Panc1 (cell line): ENCODE measurements around the gene AFF3. TPM values are rescaled to one million over a fixed set of nuclear protein-coding genes. Genes with fewer than 3 reads are reported as not detected.

ENCODE experiments used
- ATAC-seq: fragments of 200-7000 bp; cut with Tn5 transposase; 2 replicates; pipeline ENCODE4 v1.9.1; 2020; ENCODE audit warnings: mild to moderate bottlenecking, moderate library complexity
- BruUV-seq: library from RNA; stranded (reverse); fragments of 400-500 nt; replicated peaks from 2 replicates; lab custom pipeline; 2021; lab: Mats Ljungman, UMichigan
- CTCF ChIA-PET: fragments of 300-600 bp; sonication (Branson Sonifier 250); formaldehyde crosslinking; loops from one replicate; lab custom pipeline; 2022; ENCODE audit warnings: antibody characterized with exemption; lab: Charles Lee
- POLR2A ChIA-PET: fragments of 300-600 bp; sonication (Branson Sonifier 250); formaldehyde crosslinking; loops from one replicate; lab custom pipeline; 2022; ENCODE audit warnings: antibody characterized with exemption; lab: Charles Lee
- DNase-seq: peaks from one replicate; pipeline ENCODE4 v3.0.0-alpha.2; 2010; ENCODE audit warnings: low read depth, low spot score
- H3K27ac ChIP-seq: 2 replicates; pipeline ENCODE4 v1.5.1; 2011; ENCODE audit warnings: mild to moderate bottlenecking, low read length, inconsistent platforms
- H3K27me3 ChIP-seq: fragments of 200-500 bp; sonication (Bioruptor generic); 2 replicates; pipeline ENCODE4 v1.6.0; 2014; ENCODE audit warnings: low read length, inconsistent platforms; ENCODE audit not compliant: control insufficient read depth, insufficient read depth
- H3K36me3 ChIP-seq: fragments of 200-500 bp; sonication (Bioruptor generic); 2 replicates; pipeline ENCODE4 v1.5.1; 2014; ENCODE audit warnings: inconsistent platforms, mild to moderate bottlenecking, low read length, moderate library complexity; ENCODE audit not compliant: control insufficient read depth, insufficient read depth
- H3K4me1 ChIP-seq: 2 replicates; pipeline ENCODE4 v1.5.1; 2011; ENCODE audit warnings: inconsistent platforms, mild to moderate bottlenecking, low read length, moderate library complexity; ENCODE audit not compliant: control insufficient read depth, insufficient read depth
- H3K4me3 ChIP-seq, 2 experiments: 2 replicates each; pipeline ENCODE4 v1.5.1; 2011 to 2012; ENCODE audit warnings: low read depth in 2 of 2, low read length in 2 of 2, mild to moderate bottlenecking in 2 of 2, inconsistent platforms in 1 of 2, moderate library complexity in 1 of 2
- H3K9me3 ChIP-seq: fragments of 200-500 bp; sonication (Bioruptor generic); 2 replicates; pipeline ENCODE4 v1.5.1; 2014; ENCODE audit warnings: low read depth, mild to moderate bottlenecking, inconsistent platforms, low read length, moderate library complexity; ENCODE audit not compliant: control insufficient read depth, insufficient read depth
- POLR2AphosphoS5 ChIP-seq: IDR thresholded peaks from 2 replicates; pipeline ENCODE4 v1.6.1; 2012; ENCODE audit warnings: mild to moderate bottlenecking, low read depth, low read length, moderate library complexity
- SIN3A ChIP-seq: IDR thresholded peaks from 2 replicates; pipeline ENCODE4 v1.6.1; 2012; ENCODE audit warnings: low read depth, mild to moderate bottlenecking, low read length, moderate library complexity, borderline replicate concordance; ENCODE audit not compliant: insufficient read depth
- TCF7L2 ChIP-seq: IDR thresholded peaks from 2 replicates; pipeline ENCODE4 v1.6.1; 2011; ENCODE audit warnings: mild to moderate bottlenecking, low read depth, low read length, inconsistent platforms
- in situ Hi-C: cut with HindIII; loops from 2 replicates; pipeline ENCODE4 v1.10.0; 2016; ENCODE audit warnings: low sequenced_read_pairs, low pct_unique_long_range_greater_than_20kb
- intact Hi-C: fragments of 100-400 bp; cut with micrococcal nuclease; formaldehyde crosslinking; loops from one replicate; pipeline ENCODE4 v1.10.0; 2022; ENCODE audit not compliant: unreplicated experiment
- total RNA-seq: library from RNA; stranded (reverse); gene quantifications from one replicate; pipeline ENCODE4 v1.2.1, GENCODE V29; 2021; ENCODE audit not compliant: unreplicated experiment
- TF ChIP-seq, protein P1 (sequence below): fragments of 450-650 bp; IDR thresholded peaks from 2 replicates; pipeline ENCODE4 v1.5.1; 2017; ENCODE audit warnings: mild to moderate bottlenecking
- TF ChIP-seq, protein P2 (sequence below), 2 experiments: IDR thresholded peaks; 2 replicates each; pipeline ENCODE4 v1.6.1; 2011 to 2012; ENCODE audit warnings: low read depth in 2 of 2, control low read depth in 1 of 2, low read length in 1 of 2, mild to moderate bottlenecking in 1 of 2, moderate library complexity in 1 of 2; ENCODE audit not compliant: insufficient read depth in 1 of 2

The AFF3 gene
- total RNA-seq, 1 experiment from 2014 or later, result 2.2 TPM

GRCh38 chr2:100019499-100019898 is 122.9 kb downstream of the AFF3 start:
- H3K9me3 ChIP-seq, result no peaks in the 10 kb centered on the region
- no peak overlapping the region for H3K27ac ChIP-seq
- DNase-seq (no peak), ATAC-seq (no peak)
- in situ Hi-C loops (no loop called here), intact Hi-C loops (no loop called here)
- no peak overlapping the region for H3K4me3 ChIP-seq
- ChIA-PET CTCF (no interaction called here), POLR2A (no interaction called here)
- no peaks in the 10 kb centered on the region for H3K4me1 ChIP-seq
- no TSS peak for BruUV-seq
- H3K36me3 ChIP-seq, result no peaks in the 10 kb centered on the region
- H3K27me3 ChIP-seq, result no peaks in the 10 kb centered on the region; the same call in 1 of the 2 replicates
- TF ChIP-seq POLR2AphosphoS5 (no peak), TCF7L2 (no peak), SIN3A (no peak)
- TF ChIP-seq, protein P1, sequence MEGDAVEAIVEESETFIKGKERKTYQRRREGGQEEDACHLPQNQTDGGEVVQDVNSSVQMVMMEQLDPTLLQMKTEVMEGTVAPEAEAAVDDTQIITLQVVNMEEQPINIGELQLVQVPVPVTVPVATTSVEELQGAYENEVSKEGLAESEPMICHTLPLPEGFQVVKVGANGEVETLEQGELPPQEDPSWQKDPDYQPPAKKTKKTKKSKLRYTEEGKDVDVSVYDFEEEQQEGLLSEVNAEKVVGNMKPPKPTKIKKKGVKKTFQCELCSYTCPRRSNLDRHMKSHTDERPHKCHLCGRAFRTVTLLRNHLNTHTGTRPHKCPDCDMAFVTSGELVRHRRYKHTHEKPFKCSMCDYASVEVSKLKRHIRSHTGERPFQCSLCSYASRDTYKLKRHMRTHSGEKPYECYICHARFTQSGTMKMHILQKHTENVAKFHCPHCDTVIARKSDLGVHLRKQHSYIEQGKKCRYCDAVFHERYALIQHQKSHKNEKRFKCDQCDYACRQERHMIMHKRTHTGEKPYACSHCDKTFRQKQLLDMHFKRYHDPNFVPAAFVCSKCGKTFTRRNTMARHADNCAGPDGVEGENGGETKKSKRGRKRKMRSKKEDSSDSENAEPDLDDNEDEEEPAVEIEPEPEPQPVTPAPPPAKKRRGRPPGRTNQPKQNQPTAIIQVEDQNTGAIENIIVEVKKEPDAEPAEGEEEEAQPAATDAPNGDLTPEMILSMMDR, result no peak
- TF ChIP-seq, protein P2, sequence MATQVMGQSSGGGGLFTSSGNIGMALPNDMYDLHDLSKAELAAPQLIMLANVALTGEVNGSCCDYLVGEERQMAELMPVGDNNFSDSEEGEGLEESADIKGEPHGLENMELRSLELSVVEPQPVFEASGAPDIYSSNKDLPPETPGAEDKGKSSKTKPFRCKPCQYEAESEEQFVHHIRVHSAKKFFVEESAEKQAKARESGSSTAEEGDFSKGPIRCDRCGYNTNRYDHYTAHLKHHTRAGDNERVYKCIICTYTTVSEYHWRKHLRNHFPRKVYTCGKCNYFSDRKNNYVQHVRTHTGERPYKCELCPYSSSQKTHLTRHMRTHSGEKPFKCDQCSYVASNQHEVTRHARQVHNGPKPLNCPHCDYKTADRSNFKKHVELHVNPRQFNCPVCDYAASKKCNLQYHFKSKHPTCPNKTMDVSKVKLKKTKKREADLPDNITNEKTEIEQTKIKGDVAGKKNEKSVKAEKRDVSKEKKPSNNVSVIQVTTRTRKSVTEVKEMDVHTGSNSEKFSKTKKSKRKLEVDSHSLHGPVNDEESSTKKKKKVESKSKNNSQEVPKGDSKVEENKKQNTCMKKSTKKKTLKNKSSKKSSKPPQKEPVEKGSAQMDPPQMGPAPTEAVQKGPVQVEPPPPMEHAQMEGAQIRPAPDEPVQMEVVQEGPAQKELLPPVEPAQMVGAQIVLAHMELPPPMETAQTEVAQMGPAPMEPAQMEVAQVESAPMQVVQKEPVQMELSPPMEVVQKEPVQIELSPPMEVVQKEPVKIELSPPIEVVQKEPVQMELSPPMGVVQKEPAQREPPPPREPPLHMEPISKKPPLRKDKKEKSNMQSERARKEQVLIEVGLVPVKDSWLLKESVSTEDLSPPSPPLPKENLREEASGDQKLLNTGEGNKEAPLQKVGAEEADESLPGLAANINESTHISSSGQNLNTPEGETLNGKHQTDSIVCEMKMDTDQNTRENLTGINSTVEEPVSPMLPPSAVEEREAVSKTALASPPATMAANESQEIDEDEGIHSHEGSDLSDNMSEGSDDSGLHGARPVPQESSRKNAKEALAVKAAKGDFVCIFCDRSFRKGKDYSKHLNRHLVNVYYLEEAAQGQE (IDR thresholded peaks at IDR 0.05; ENCODE audit: insufficient read depth in 1 of 2, low read depth in 2 of 2, low read length in 1 of 2), result no peak

DNA sequence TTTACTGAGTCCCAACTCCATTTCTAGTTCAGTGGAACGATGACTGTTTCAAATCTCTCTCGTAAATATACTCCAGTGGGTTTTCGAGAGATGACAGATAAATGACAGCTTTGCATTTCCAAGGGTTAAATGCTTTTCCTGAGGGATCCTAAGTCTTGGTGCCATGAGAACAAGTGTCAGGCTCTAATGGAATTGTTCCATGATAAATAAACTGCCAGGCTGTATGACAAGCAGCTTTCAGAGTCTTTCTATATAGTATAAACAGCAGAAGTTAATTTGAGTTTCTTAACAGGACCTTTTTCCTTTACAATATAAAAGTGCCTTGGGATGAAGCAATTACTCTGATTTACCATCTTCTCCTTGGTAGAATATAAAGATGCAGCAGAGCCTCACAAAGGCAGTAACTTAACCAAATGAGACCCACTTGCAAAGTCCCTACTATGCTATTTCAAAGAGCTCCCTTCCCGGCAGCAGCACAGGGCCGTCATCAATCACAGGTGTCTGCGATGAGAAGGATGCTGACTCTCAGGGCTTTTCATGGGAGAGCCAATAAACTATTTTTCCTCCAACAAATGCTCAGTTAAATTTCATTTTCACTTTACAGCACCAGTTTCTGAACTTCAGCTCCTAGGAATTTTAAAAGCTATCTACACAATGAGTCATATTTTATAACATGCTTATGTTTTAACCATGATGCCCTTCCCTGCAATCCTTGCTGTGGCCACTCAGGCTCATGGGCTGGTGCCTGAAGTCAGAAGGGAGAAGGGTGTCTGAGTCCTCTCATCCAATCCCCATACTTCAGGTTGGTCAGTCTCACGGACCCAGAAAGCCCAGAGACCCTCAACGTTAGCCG is 123.8 kb downstream of the AFF3 start:
- Histone ChIP-seq H3K4me3 (no peak overlapping the region), H3K36me3 (no peaks in the 10 kb centered on the region), H3K27ac (no peak overlapping the region), H3K27me3 (no peaks in the 10 kb centered on the region; the same call in 1 of the 2 replicates), H3K9me3 (no peaks in the 10 kb centered on the region), H3K4me1 (peaks cover under 1% of the 10 kb centered on the region; the same call in 1 of the 2 replicates)
- CTCF ChIA-PET, result no interaction called here
- intact Hi-C loops, result no loop called here
- POLR2A ChIA-PET, result no interaction called here
- no peak for DNase-seq
- ATAC-seq, result no peak
- in situ Hi-C loops, result no loop called here
- TF ChIP-seq, protein P2 (IDR thresholded peaks at IDR 0.05; ENCODE audit: insufficient read depth in 1 of 2, low read depth in 2 of 2, low read length in 1 of 2), result no peak
- no peak for TF ChIP-seq SIN3A
- TF ChIP-seq TCF7L2, result no peak
- TF ChIP-seq POLR2AphosphoS5, result no peak
- TF ChIP-seq, protein P1, result no peak
- no TSS peak for BruUV-seq
